ENCODE measurements around the gene SSH2. TPM values are rescaled to one million over a fixed set of nuclear protein-coding genes. Genes with fewer than 3 reads are reported as not detected.

SSH2 gene
- polyA plus RNA-seq, 1 of the 3 experiments (the other 2 are of a cell fraction): 8.8 TPM

DNA sequence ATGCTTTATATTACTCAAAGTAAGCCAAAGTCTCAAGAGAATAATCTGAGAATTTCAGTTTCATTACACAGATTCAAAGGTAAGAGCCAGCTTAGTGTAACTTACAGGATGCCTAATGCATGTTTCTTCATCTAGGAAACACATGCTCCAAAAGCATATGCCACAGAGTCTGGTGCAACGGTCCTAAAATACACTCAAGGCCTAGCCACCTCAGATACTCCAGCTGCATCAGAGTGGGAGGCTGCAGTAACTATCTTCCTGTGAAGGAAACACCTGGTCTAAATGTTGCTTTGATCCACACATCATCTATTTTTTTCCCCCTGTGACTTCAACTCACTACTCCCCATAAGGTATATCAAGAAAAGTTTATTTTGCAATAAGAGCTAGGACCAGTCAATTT lies 255.7 kb downstream of the SSH2 start:
- 91% methylated on average over 1 of the region's 1 CpG for WGBS (ENCODE audit: low lambda C conversion rate)
- Histone ChIP-seq H3K9ac (no peak overlapping the region), H3K27me3 (ENCODE audit: insufficient read depth) (no peaks in the 10 kb centered on the region), H3K9me2 (no peaks in the 10 kb centered on the region), H3K9me3 (no peaks in the 10 kb centered on the region), H2AFZ (ENCODE audit: low read depth) (no peak overlapping the region), H3K27ac (ENCODE audit: low read depth in 2 of 2, low read length in 1 of 2) (peak overlapping the region in 1 of 2 experiments; percentile 11; a peak in 1 of 4 replicates), H4K20me1 (ENCODE audit: insufficient read depth) (no peaks in the 10 kb centered on the region), H3K36me3 (replicated peaks in 1 of 2; ENCODE audit: control insufficient read depth in 1 of 2, insufficient read depth in 2 of 2, low read length in 1 of 2) (peaks cover 22 to 34% of the 10 kb centered on the region in 2 experiments), H3K79me2 (ENCODE audit: insufficient read depth) (no peaks in the 10 kb centered on the region), H3F3A (replicated peaks; ENCODE audit: insufficient read depth) (no peaks in the 10 kb centered on the region), H3K4me3 (ENCODE audit: low read depth in 2 of 2, low read length in 1 of 2) (no peak overlapping the region), H3K4me2 (no peak overlapping the region), H3K4me1 (ENCODE audit: control insufficient read depth in 1 of 2, insufficient read depth in 2 of 2, low read depth in 1 of 2, low read length in 1 of 2) (peaks cover 0 to 2% of the 10 kb centered on the region in 2 experiments; a peak in 2 of 4 replicates)
- DNase-seq: no peak
- CTCF ChIA-PET: interaction anchor here (0.7 to 1.1 kb wide), 2 partner anchors 16 to 58 kb away, joined by 3 read pairs; no protein-coding TSS in a partner anchor
- POLR2A ChIA-PET: no interaction called here
- TF ChIP-seq, protein P1, sequence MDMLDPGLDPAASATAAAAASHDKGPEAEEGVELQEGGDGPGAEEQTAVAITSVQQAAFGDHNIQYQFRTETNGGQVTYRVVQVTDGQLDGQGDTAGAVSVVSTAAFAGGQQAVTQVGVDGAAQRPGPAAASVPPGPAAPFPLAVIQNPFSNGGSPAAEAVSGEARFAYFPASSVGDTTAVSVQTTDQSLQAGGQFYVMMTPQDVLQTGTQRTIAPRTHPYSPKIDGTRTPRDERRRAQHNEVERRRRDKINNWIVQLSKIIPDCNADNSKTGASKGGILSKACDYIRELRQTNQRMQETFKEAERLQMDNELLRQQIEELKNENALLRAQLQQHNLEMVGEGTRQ (IDR thresholded peaks at IDR 0.05; ENCODE audit: borderline replicate concordance, low read depth, low read length): no peak
- no peak for TF ChIP-seq MXI1 (IDR thresholded peaks at IDR 0.05; ENCODE audit: low read depth, low read length)
- no peak for TF ChIP-seq GABPA (IDR thresholded peaks at IDR 0.05; ENCODE audit: low read depth)
- TF ChIP-seq, protein P2, sequence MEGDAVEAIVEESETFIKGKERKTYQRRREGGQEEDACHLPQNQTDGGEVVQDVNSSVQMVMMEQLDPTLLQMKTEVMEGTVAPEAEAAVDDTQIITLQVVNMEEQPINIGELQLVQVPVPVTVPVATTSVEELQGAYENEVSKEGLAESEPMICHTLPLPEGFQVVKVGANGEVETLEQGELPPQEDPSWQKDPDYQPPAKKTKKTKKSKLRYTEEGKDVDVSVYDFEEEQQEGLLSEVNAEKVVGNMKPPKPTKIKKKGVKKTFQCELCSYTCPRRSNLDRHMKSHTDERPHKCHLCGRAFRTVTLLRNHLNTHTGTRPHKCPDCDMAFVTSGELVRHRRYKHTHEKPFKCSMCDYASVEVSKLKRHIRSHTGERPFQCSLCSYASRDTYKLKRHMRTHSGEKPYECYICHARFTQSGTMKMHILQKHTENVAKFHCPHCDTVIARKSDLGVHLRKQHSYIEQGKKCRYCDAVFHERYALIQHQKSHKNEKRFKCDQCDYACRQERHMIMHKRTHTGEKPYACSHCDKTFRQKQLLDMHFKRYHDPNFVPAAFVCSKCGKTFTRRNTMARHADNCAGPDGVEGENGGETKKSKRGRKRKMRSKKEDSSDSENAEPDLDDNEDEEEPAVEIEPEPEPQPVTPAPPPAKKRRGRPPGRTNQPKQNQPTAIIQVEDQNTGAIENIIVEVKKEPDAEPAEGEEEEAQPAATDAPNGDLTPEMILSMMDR (IDR thresholded peaks at IDR 0.05): no peak
- TF ChIP-seq, protein P3, sequence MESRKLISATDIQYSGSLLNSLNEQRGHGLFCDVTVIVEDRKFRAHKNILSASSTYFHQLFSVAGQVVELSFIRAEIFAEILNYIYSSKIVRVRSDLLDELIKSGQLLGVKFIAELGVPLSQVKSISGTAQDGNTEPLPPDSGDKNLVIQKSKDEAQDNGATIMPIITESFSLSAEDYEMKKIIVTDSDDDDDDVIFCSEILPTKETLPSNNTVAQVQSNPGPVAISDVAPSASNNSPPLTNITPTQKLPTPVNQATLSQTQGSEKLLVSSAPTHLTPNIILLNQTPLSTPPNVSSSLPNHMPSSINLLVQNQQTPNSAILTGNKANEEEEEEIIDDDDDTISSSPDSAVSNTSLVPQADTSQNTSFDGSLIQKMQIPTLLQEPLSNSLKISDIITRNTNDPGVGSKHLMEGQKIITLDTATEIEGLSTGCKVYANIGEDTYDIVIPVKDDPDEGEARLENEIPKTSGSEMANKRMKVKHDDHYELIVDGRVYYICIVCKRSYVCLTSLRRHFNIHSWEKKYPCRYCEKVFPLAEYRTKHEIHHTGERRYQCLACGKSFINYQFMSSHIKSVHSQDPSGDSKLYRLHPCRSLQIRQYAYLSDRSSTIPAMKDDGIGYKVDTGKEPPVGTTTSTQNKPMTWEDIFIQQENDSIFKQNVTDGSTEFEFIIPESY (IDR thresholded peaks at IDR 0.05; ENCODE audit: borderline replicate concordance, low read depth): no peak

DNA sequence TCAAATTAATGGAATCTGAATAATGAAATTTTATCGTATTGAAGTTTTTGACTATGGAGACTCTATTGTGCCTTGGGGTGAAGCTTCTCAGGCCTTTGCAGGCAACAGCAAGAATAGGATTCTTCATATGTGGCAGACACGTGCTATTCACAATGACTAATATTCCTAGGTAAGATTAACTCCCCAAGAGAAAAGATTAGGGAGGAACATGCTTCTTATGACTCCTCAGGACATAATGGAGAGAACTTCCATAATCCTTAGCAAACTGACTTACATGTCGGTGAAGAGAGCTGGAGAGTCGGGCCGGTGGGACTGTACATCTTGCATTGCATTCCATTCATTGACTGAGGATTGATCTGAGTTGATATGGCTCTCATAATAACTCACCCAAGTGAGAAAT lies 258.4 kb downstream of the SSH2 start:
- H4K20me1 ChIP-seq (ENCODE audit: insufficient read depth): no peaks in the 10 kb centered on the region
- H3K36me3 ChIP-seq (replicated peaks in 1 of 2; ENCODE audit: control insufficient read depth in 1 of 2, insufficient read depth in 2 of 2, low read length in 1 of 2): peaks cover 31 to 39% of the 10 kb centered on the region in 2 experiments
- POLR2A ChIA-PET: no interaction called here
- no peak overlapping the region for H3K9ac ChIP-seq
- H3F3A ChIP-seq (replicated peaks; ENCODE audit: insufficient read depth): no peaks in the 10 kb centered on the region
- peak overlapping the region in 1 of 2 experiments; percentile 2; a peak in 1 of 4 replicates for H3K27ac ChIP-seq (ENCODE audit: low read depth in 2 of 2, low read length in 1 of 2)
- no peaks in the 10 kb centered on the region for H3K4me1 ChIP-seq (ENCODE audit: control insufficient read depth in 1 of 2, insufficient read depth in 2 of 2, low read depth in 1 of 2, low read length in 1 of 2)
- no peaks in the 10 kb centered on the region for H3K79me2 ChIP-seq (ENCODE audit: insufficient read depth)
- no peak for TF ChIP-seq SIN3A (IDR thresholded peaks at IDR 0.05; ENCODE audit: borderline replicate concordance, low read depth, low read length)
- no peak for TF ChIP-seq FOSL2 (IDR thresholded peaks at IDR 0.05; ENCODE audit: borderline replicate concordance, low read depth)
- TF ChIP-seq, protein P3 (IDR thresholded peaks at IDR 0.05; ENCODE audit: borderline replicate concordance, low read depth): no peak
- TF ChIP-seq, protein P4, sequence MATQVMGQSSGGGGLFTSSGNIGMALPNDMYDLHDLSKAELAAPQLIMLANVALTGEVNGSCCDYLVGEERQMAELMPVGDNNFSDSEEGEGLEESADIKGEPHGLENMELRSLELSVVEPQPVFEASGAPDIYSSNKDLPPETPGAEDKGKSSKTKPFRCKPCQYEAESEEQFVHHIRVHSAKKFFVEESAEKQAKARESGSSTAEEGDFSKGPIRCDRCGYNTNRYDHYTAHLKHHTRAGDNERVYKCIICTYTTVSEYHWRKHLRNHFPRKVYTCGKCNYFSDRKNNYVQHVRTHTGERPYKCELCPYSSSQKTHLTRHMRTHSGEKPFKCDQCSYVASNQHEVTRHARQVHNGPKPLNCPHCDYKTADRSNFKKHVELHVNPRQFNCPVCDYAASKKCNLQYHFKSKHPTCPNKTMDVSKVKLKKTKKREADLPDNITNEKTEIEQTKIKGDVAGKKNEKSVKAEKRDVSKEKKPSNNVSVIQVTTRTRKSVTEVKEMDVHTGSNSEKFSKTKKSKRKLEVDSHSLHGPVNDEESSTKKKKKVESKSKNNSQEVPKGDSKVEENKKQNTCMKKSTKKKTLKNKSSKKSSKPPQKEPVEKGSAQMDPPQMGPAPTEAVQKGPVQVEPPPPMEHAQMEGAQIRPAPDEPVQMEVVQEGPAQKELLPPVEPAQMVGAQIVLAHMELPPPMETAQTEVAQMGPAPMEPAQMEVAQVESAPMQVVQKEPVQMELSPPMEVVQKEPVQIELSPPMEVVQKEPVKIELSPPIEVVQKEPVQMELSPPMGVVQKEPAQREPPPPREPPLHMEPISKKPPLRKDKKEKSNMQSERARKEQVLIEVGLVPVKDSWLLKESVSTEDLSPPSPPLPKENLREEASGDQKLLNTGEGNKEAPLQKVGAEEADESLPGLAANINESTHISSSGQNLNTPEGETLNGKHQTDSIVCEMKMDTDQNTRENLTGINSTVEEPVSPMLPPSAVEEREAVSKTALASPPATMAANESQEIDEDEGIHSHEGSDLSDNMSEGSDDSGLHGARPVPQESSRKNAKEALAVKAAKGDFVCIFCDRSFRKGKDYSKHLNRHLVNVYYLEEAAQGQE (IDR thresholded peaks at IDR 0.05; ENCODE audit: low read depth, low read length): no peak
- TF ChIP-seq, protein P5, sequence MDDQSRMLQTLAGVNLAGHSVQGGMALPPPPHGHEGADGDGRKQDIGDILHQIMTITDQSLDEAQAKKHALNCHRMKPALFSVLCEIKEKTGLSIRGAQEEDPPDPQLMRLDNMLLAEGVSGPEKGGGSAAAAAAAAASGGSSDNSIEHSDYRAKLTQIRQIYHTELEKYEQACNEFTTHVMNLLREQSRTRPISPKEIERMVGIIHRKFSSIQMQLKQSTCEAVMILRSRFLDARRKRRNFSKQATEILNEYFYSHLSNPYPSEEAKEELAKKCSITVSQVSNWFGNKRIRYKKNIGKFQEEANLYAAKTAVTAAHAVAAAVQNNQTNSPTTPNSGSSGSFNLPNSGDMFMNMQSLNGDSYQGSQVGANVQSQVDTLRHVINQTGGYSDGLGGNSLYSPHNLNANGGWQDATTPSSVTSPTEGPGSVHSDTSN (IDR thresholded peaks at IDR 0.05): no peak
- TF ChIP-seq, protein P6, sequence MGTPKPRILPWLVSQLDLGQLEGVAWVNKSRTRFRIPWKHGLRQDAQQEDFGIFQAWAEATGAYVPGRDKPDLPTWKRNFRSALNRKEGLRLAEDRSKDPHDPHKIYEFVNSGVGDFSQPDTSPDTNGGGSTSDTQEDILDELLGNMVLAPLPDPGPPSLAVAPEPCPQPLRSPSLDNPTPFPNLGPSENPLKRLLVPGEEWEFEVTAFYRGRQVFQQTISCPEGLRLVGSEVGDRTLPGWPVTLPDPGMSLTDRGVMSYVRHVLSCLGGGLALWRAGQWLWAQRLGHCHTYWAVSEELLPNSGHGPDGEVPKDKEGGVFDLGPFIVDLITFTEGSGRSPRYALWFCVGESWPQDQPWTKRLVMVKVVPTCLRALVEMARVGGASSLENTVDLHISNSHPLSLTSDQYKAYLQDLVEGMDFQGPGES (IDR thresholded peaks at IDR 0.05; ENCODE audit: low read depth, low read length): no peak
- no peak overlapping the region for H3K4me3 ChIP-seq (ENCODE audit: low read depth in 2 of 2, low read length in 1 of 2)
- CTCF ChIA-PET: interaction anchor here (0.9 to 1.7 kb wide), 3 partner anchors 28 to 260 kb away, joined by 3 to 6 read pairs (median 3); no protein-coding TSS in a partner anchor
- no peaks in the 10 kb centered on the region for H3K27me3 ChIP-seq (ENCODE audit: insufficient read depth)
- H3K9me2 ChIP-seq: no peaks in the 10 kb centered on the region
- no peak for DNase-seq
- H3K9me3 ChIP-seq: no peaks in the 10 kb centered on the region
- no peak overlapping the region for H3K4me2 ChIP-seq
- WGBS (ENCODE audit: low lambda C conversion rate): 96% methylated on average over 5 of the region's 5 CpGs
- no peak overlapping the region for H2AFZ ChIP-seq (ENCODE audit: low read depth)

All from SK-N-SH (cell line).